Measurements from ENCODE around the gene GPN2. TPM values are rescaled to one million over a fixed set of nuclear protein-coding genes. Genes with fewer than 3 reads are reported as not detected.

GPN2 gene
- 10 to 100 TPM in 3 of 4 donors, 1 to 10 TPM in 1; 9.6 to 16.5 (median 14.1) TPM for total RNA-seq

- Histone ChIP-seq H3K27me3 (no peaks in the 10 kb centered on the region), H3K4me1 (peaks cover 22 to 37% (median 26%) of the 10 kb centered on the region in 4 donors), H3K4me3 (peak within 1 kb of the TSS; percentile 88 to 100 (median 90)), H3K36me3 (peaks cover 56 to 80% (median 76%) of the 10 kb centered on the region in 4 donors), H3K27ac (replicated peaks in 1 of 4) (peak within 1 kb of the TSS; percentile 89 to 97 (median 92)), H3K9me3 (no peaks in the 10 kb centered on the region)
- 1% methylated on average over 43 of the region's 89 CpGs for WGBS
- TF ChIP-seq CTCF (IDR thresholded peaks at IDR 0.05) (no peak), EP300 (IDR thresholded peaks at IDR 0.05) (no peak), POLR2AphosphoS5 (IDR thresholded peaks at IDR 0.05) (peak; percentile 79 to 91), POLR2A (IDR thresholded peaks at IDR 0.05; ENCODE audit: low read depth) (no peak)
- peak; percentile 93 for DNase-seq (ENCODE audit: extremely low spot score)
- intact Hi-C loops (cut with DNase I) = no loop called here
Measured at GRCh38 chr1:26889551-26890466, at the start of gene GPN2. Gene GPN2 (minus strand): TSS chr1:26890283. CDS start chr1:26890096, 187 bp downstream.

GRCh38 chr1:26938659-26939025 is 48.6 kb upstream of the GPN2 start:
- 95% methylated on average over 2 of the region's 2 CpGs for WGBS
- H3K9me3 ChIP-seq = no peaks in the 10 kb centered on the region
- no peak overlapping the region for H3K27ac ChIP-seq (replicated peaks in 1 of 4)
- H3K4me3 ChIP-seq = no peak overlapping the region
- H3K27me3 ChIP-seq = no peaks in the 10 kb centered on the region
- TF ChIP-seq EP300 (IDR thresholded peaks at IDR 0.05) (no peak), POLR2A (IDR thresholded peaks at IDR 0.05; ENCODE audit: low read depth) (no peak), CTCF (IDR thresholded peaks at IDR 0.05) (no peak), POLR2AphosphoS5 (IDR thresholded peaks at IDR 0.05) (no peak)
- intact Hi-C loops (cut with DNase I) = no loop called here
- H3K4me1 ChIP-seq = peaks cover 0 to 4% (median 0%) of the 10 kb centered on the region in 4 donors
- H3K36me3 ChIP-seq = peaks cover 23 to 75% (median 58%) of the 10 kb centered on the region in 4 donors
- DNase-seq (ENCODE audit: extremely low spot score) = no peak

- Histone ChIP-seq H3K27ac (replicated peaks in 1 of 4) (no peak overlapping the region), H3K36me3 (peaks cover 18 to 75% (median 58%) of the 10 kb centered on the region in 4 donors), H3K4me1 (peaks cover 0 to 4% (median 0%) of the 10 kb centered on the region in 4 donors), H3K27me3 (no peaks in the 10 kb centered on the region), H3K9me3 (no peaks in the 10 kb centered on the region), H3K4me3 (no peak overlapping the region)
- no peak for DNase-seq (ENCODE audit: extremely low spot score)
- WGBS = 81% methylated on average over 4 of the region's 4 CpGs
- no peak for TF ChIP-seq EP300 (IDR thresholded peaks at IDR 0.05)
- no peak for TF ChIP-seq POLR2AphosphoS5 (IDR thresholded peaks at IDR 0.05)
- no peak for TF ChIP-seq POLR2A (IDR thresholded peaks at IDR 0.05; ENCODE audit: low read depth)
- TF ChIP-seq CTCF (IDR thresholded peaks at IDR 0.05) = no peak
- intact Hi-C loops (cut with DNase I) = no loop called here
Measured at GRCh38 chr1:26938004-26938658, 48.0 kb upstream of the GPN2 start.

GRCh38 chr1:26936823-26937222 is 46.7 kb upstream of the GPN2 start:
- peaks cover 0 to 4% (median 0%) of the 10 kb centered on the region in 4 donors for H3K4me1 ChIP-seq
- no peaks in the 10 kb centered on the region for H3K27me3 ChIP-seq
- intact Hi-C loops (cut with DNase I) = no loop called here
- no peak overlapping the region for H3K4me3 ChIP-seq
- H3K36me3 ChIP-seq = peaks cover 6 to 75% (median 51%) of the 10 kb centered on the region in 4 donors
- H3K27ac ChIP-seq (replicated peaks in 1 of 4) = no peak overlapping the region
- H3K9me3 ChIP-seq = no peaks in the 10 kb centered on the region
- WGBS = 81% methylated on average over 6 of the region's 6 CpGs
- TF ChIP-seq CTCF (IDR thresholded peaks at IDR 0.05) (no peak), POLR2A (IDR thresholded peaks at IDR 0.05; ENCODE audit: low read depth) (no peak), POLR2AphosphoS5 (IDR thresholded peaks at IDR 0.05) (no peak), EP300 (IDR thresholded peaks at IDR 0.05) (no peak)
- DNase-seq (ENCODE audit: extremely low spot score) = no peak

Measured in esophagus muscularis mucosa (tissue), 4 donors.